Measurements from ENCODE around the gene CAB39.

The CAB39 gene

DNA sequence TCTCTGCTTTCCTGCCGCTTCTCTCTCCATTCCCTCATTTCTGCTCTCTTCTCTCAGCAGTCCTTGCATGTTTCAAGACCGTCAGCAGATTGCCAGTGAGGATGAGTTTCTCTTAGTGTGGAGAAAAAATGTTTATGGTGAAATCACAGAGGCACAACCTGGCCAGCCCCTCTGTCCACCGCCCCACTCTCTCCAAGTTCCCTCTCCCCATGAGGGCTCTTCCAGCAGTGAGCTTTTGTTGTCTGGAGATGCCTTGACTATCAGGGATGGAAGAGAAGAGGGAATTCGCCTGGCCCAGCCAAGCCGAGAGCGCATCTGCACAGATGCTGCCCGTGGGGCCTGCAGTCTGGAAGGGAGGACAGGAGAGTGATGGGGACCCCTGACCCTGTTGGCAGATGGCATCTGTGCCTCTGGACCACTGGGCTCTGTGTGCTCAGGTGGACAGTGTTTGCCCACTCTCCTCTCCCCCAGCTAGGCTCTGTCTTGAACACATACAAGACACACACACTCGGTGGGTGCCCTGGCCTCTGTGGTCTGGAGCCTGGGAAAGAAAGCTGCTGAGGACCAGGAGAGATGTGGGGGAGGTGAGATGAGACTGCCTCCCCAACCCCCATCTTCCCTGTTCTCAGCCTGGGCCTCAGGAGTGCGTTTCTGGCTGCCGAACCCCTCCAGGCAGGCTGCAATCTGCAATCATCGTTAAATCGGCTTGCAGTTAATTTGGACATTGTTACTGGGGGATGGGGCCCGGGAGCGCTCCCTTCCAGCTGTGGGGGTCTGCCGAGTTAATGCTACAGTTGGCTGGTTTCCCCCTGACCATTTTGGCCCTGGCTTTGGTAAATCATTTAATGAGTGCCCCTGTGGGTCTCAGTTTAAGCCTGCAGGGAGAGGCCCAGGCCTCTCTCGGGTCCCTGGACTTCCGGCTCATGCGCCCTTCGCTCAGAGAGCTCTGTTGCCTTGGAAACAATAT is 156.6 kb downstream of the CAB39 start:
- no peak for TF ChIP-seq CTCF (IDR thresholded peaks at IDR 0.05; ENCODE audit: low read depth, low read length, missing control alignments)
- in situ Hi-C loops (cut with HindIII; ENCODE audit: low pct_ligation_motif_present, low sequenced_read_pairs) = no loop called here
- DNase-seq = no peak
- H3K27me3 ChIP-seq (replicated peaks) = no peaks in the 10 kb centered on the region
- H3K27ac ChIP-seq = no peak overlapping the region
- no peaks in the 10 kb centered on the region for H3K36me3 ChIP-seq (replicated peaks)
- no peak overlapping the region for H3K4me3 ChIP-seq (ENCODE audit: low read depth, low read length)

- in situ Hi-C loops (cut with HindIII; ENCODE audit: low pct_ligation_motif_present, low sequenced_read_pairs) = no loop called here
- no peak for TF ChIP-seq CTCF (IDR thresholded peaks at IDR 0.05; ENCODE audit: low read depth, low read length, missing control alignments)
- no peaks in the 10 kb centered on the region for H3K27me3 ChIP-seq (replicated peaks)
- H3K36me3 ChIP-seq (replicated peaks) = no peaks in the 10 kb centered on the region
- DNase-seq = no peak
- H3K27ac ChIP-seq = no peak overlapping the region
- no peak overlapping the region for H3K4me3 ChIP-seq (ENCODE audit: low read depth, low read length)
These were observed 157.4 kb downstream of the CAB39 start for GRCh38 chr2:230869914-230870543.
